Limb (tissue), 2 donors: Measurements from ENCODE around the gene DEFB132.
"Not testable (repeated sequence)": the region's sequence is repeated elsewhere in the genome, so short reads cannot be mapped to it uniquely, and the experiment has no call there.

Experiments
- DNase-seq, 2 donors: peaks; one replicate each; pipeline ENCODE4 v3.0.0-alpha.2; 2016; ENCODE audit errors: extremely low spot score in 2 of 2

The DEFB132 gene

GRCh38 chr20:257419-257818 lies at the start of gene DEFB132:
TSS of gene DEFB132 (plus strand) at chr20:257724. CDS start at chr20:257779, 55 bp downstream.
- no peak for DNase-seq

- DNase-seq: peak in 1 of 2 donors; percentile 32
Observed at GRCh38 chr20:208942-209566, 48.5 kb upstream of the DEFB132 start.

GRCh38 chr20:210809-211502 lies 46.6 kb upstream of the DEFB132 start:
- DNase-seq: no peak

GRCh38 chr20:214383-214782 lies 43.1 kb upstream of the DEFB132 start:
- no peak for DNase-seq

GRCh38 chr20:215796-216195 lies 41.7 kb upstream of the DEFB132 start:
- DNase-seq: no peak

- DNase-seq: no peak
Observed at GRCh38 chr20:217266-217665, 40.3 kb upstream of the DEFB132 start.

- peak in 1 of 2 donors; percentile 7 for DNase-seq
Observed at GRCh38 chr20:219290-220115, 38.0 kb upstream of the DEFB132 start.

- DNase-seq: no peak
Observed at GRCh38 chr20:221258-221830, 36.2 kb upstream of the DEFB132 start.

- not testable (repeated sequence) for DNase-seq
Observed at GRCh38 chr20:225879-226278, 31.6 kb upstream of the DEFB132 start.

GRCh38 chr20:226958-227357 lies 30.6 kb upstream of the DEFB132 start, which contains the start of gene DEFB129:
TSS of gene DEFB129 (plus strand) at chr20:227258. CDS start at chr20:227289, 31 bp downstream.
- DNase-seq: no peak

- DNase-seq: no peak
Observed at GRCh38 chr20:227439-228105, 30.0 kb upstream of the DEFB132 start.

GRCh38 chr20:235891-236290 lies 21.6 kb upstream of the DEFB132 start:
- no peak for DNase-seq

GRCh38 chr20:237489-237888 lies 20.0 kb upstream of the DEFB132 start:
- no peak for DNase-seq

- DNase-seq: no peak
Observed at GRCh38 chr20:237929-238328, 19.6 kb upstream of the DEFB132 start.

GRCh38 chr20:242905-243304 lies 14.6 kb upstream of the DEFB132 start:
- DNase-seq: no peak

GRCh38 chr20:251354-251753 lies 6.2 kb upstream of the DEFB132 start:
- DNase-seq: no peak

GRCh38 chr20:252801-253200 lies 4.7 kb upstream of the DEFB132 start:
- DNase-seq: no peak

- not testable (repeated sequence) for DNase-seq
Observed at GRCh38 chr20:253447-253846, 4.1 kb upstream of the DEFB132 start.

- no peak for DNase-seq
Observed at GRCh38 chr20:258269-258858, 840 bp downstream of the DEFB132 start.

GRCh38 chr20:258963-259362 lies 1.4 kb downstream of the DEFB132 start:
- DNase-seq: no peak

GRCh38 chr20:259981-260380 lies 2.5 kb downstream of the DEFB132 start:
- no peak for DNase-seq
